ENCODE measurements around the gene GBGT1. TPM values are rescaled to one million over a fixed set of nuclear protein-coding genes. Genes with fewer than 3 reads are reported as not detected.

Gene GBGT1
- total RNA-seq, 3 donors from 2014 or later: 4.3 to 14.0 (median 8.6) TPM

DNA sequence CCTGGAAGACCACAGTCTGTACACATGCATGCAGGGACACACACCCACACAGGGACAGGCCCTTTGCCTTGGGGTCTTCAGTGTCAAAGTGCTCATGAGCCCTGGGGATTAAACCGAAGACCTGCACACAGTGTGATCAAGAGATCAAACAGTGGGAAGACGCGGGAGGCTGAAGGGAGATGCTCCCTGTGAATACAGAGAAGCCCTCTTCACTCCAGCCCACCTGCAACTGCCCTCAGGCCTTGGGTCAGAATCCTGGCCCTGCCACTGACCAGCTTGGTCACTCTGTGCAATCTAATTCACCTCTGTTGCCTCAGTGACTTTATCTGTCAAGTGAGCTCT, 45.6 kb downstream of the GBGT1 start:
- H3K36me3 ChIP-seq (ENCODE audit: low read depth): no peaks in the 10 kb centered on the region
- peaks cover 62% of the 10 kb centered on the region for H3K4me1 ChIP-seq (ENCODE audit: low read depth)
- intact Hi-C loops (cut with DNase I, micrococcal nuclease): no loop called here
- no peaks in the 10 kb centered on the region for H3K9me3 ChIP-seq
- TF ChIP-seq CTCF (IDR thresholded peaks at IDR 0.05): no peak
- DNase-seq (peak in 1 of 3 donors; percentile 22), ATAC-seq (no peak)
- H3K4me3 ChIP-seq: no peak overlapping the region

DNA sequence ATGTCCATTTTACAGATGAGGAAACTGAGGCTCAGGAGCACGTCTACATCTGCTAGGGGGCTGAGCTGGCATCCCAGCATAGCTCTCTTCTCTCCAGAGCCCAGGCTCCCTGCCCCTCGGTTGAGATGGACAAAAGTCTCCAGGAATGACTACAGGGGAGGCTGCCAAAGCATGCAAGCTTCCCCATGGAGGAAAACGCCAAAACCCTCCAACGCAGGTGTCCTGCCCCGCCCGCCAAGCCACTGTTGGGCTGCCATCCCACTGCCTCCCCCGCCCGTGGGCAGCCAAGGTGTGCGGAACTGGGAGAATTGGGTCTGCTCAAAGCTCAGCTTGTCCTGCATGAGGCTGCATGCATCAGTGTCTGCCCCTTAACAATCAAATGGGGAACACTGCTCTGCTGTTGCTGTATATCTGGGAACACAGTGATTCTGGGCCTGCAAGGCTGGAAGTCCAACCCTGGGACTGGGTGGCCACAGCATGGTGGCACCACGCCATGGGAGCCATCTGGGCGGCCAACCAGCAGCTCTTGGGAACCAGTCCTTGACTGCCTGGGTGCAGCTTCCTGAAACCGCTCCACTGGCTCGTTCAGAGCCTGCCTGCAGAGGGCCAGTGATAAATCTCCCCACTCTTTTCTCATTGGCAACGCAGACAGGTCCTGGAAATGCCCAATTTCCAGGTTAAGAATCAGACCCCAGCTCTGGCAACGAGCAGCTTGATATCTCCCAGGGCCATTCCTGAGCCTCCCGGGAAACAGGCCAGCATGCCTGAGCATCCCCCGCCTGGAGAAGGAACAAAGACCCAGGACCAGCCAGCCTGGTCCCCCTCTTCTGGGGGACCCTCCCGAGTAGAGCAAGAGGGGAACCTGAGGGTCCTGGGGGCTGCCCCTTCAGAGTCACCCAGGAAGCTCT, 46.2 kb downstream of the GBGT1 start:
- TF ChIP-seq CTCF (IDR thresholded peaks at IDR 0.05): no peak
- Histone ChIP-seq H3K36me3 (ENCODE audit: low read depth) (no peaks in the 10 kb centered on the region), H3K4me1 (ENCODE audit: low read depth) (peaks cover 58% of the 10 kb centered on the region), H3K9me3 (no peaks in the 10 kb centered on the region), H3K4me3 (no peak overlapping the region)
- ATAC-seq (no peak), DNase-seq (peak in 2 of 3 donors; percentile 53 to 70)
- intact Hi-C loops (cut with DNase I, micrococcal nuclease): no loop called here

DNA sequence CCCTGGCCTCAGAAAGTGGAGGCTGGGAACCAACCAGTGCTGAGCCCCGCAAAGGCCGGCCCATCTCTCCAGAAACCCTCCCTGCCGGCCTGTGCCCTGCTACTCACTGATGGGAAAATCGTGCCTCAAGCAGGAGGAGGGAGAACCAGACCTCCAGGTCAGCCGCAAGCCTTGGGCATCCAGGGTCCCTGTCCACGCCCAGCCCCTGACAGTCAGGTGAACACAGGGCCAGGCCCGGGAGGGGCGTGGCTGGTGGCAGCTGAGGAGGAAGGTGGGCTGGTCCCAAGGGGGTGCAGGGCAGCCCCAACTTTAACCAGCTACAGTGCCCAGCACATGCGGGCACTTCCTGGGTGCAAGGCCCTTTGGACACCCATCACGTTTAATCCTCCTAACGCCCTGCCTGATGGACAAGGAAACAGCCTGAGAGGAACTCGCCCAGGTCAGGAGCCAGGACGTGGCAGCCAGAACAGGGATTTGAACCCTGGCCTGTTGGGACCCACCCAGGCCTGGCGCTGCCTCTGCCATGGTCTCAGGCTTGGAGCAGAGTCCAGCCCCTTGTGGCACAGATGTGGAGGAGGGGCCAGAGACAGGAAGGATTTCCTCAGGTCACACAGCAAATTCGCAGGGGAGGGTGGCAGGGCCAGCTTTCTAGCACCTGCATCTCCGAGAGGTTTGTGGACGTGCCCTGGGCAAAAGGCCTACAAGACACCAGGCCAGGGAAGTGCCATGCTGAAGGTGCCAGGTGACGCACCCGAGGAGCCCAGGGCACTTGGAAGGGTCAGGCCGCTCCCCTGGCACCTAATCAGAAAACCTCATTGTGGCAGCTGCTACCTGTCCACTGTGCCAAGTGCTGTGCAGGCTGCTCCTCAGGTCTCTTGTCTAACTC, 47.1 kb downstream of the GBGT1 start:
- Histone ChIP-seq H3K36me3 (ENCODE audit: low read depth) (no peaks in the 10 kb centered on the region), H3K9me3 (no peaks in the 10 kb centered on the region), H3K4me1 (ENCODE audit: low read depth) (peaks cover 57% of the 10 kb centered on the region), H3K4me3 (no peak overlapping the region)
- TF ChIP-seq CTCF (IDR thresholded peaks at IDR 0.05): no peak
- peak in 2 of 3 donors; percentile 58 to 63 for DNase-seq
- ATAC-seq: peak; percentile 5
- intact Hi-C loops (cut with DNase I, micrococcal nuclease): no loop called here

DNA sequence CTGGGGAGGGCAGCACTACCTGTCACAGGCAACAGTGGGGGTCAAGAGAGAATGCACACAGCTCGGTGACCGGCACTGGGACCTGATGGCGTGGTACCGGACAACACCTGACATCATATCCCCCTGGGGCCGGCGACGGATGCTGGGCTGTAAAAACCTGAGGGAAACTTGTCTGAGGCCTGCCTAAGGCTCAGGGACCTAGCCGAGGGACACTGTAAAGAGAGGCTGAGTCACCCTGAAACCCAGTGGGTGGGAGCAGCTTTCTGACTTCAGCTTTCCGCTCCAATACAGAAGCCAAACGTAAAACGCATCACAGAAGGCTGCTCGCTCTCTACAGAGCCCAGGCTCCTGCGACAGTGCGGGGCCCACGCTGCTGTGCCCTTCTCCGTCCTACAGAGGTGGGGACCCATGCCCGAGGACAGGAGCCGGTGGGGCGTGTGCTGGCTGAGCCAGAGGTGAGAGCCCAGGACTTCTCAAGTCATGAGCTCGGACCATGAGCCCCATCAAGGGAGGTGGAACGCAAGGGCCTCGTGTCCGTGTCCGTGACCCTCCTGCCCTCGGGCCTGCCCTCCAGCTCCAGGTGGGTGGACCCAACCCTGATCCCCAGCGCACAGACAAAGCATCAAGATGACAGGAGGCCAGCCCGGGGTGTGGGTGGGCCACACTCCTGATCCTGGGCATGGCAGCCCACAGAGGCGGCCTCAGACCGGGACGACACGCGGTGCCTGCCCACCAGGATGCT, 47.9 kb downstream of the GBGT1 start:
- TF ChIP-seq CTCF (IDR thresholded peaks at IDR 0.05): no peak
- peak; percentile 4 for ATAC-seq
- DNase-seq: peak in 2 of 3 donors; percentile 36 to 51
- H3K4me3 ChIP-seq: no peak overlapping the region
- H3K4me1 ChIP-seq (ENCODE audit: low read depth): peaks cover 53% of the 10 kb centered on the region
- intact Hi-C loops (cut with DNase I, micrococcal nuclease): no loop called here
- no peaks in the 10 kb centered on the region for H3K9me3 ChIP-seq
- H3K36me3 ChIP-seq (ENCODE audit: low read depth): no peaks in the 10 kb centered on the region

GRCh38 chr9:133114886-133115603, 48.7 kb downstream of the GBGT1 start:
- intact Hi-C loops (cut with DNase I, micrococcal nuclease): no loop called here
- H3K4me3 ChIP-seq: no peak overlapping the region
- H3K36me3 ChIP-seq (ENCODE audit: low read depth): no peaks in the 10 kb centered on the region
- peaks cover 51% of the 10 kb centered on the region for H3K4me1 ChIP-seq (ENCODE audit: low read depth)
- no peaks in the 10 kb centered on the region for H3K9me3 ChIP-seq
- DNase-seq (peak in 2 of 3 donors; percentile 37 to 58), ATAC-seq (peak; percentile 9)
- no peak for TF ChIP-seq CTCF (IDR thresholded peaks at IDR 0.05)
